Heart right ventricle (tissue), 16 donors: Measurements from ENCODE around the gene TMEM51. TPM values are rescaled to one million over a fixed set of nuclear protein-coding genes. Genes with fewer than 3 reads are reported as not detected.

Source experiments
- ATAC-seq, 8 donors: fragments of 200-7000 bp; cut with Tn5 transposase; one replicate each; pipeline ENCODE4 v1.9.1; 2020; ENCODE audit warnings: mild to moderate bottlenecking in 8 of 8, moderate library complexity in 8 of 8, moderate number of reproducible peaks in 1 of 8
- DNase-seq, 2 donors: peaks; one replicate each; pipeline ENCODE4 v3.0.0-alpha.2; 2020
- H3K27ac ChIP-seq, 10 donors: fragments of 200-600 bp; sonication (generic) in 2 of 10; one replicate each; pipeline versions ENCODE4 v1.5.0 to v1.8.0; 2020 to 2022; ENCODE audit warnings: mild to moderate bottlenecking in 3 of 10
- H3K27me3 ChIP-seq, 7 donors: fragments of 200-600 bp; one replicate each; pipeline ENCODE4 v1.8.0; 2021 to 2022; ENCODE audit warnings: mild to moderate bottlenecking in 2 of 7
- H3K36me3 ChIP-seq, 9 donors: fragments of 200-600 bp; sonication (generic) in 1 of 9; one replicate each; pipeline versions ENCODE4 v1.5.0 to v1.8.0; 2020 to 2022; ENCODE audit warnings: mild to moderate bottlenecking in 2 of 9
- H3K4me1 ChIP-seq, 9 donors: fragments of 200-600 bp; sonication (generic) in 1 of 9; one replicate each; pipeline versions ENCODE4 v1.5.0 to v1.8.0; 2020 to 2022; ENCODE audit warnings: mild to moderate bottlenecking in 4 of 9
- H3K4me3 ChIP-seq, 10 donors: fragments of 200-600 bp; sonication (generic) in 2 of 10; one replicate each; pipeline versions ENCODE4 v1.5.0 to v1.8.0; 2020 to 2022; ENCODE audit warnings: mild to moderate bottlenecking in 7 of 10, moderate library complexity in 2 of 10
- H3K9me3 ChIP-seq, 11 donors: fragments of 200-600 bp in 10 of 11; sonication (generic) in 2 of 11; one replicate each; pipeline versions ENCODE4 v1.5.0 to v1.8.0; 2013 to 2022; ENCODE audit warnings: mild to moderate bottlenecking in 2 of 11, control low read depth in 1 of 11, moderate library complexity in 1 of 11
- WGBS, 2 donors: extraction: QIAGEN DNeasy Blood & Tissue Kit; methylation state at CpG; one replicate each; pipeline ENCODE4 v1.1.7; 2013; ENCODE audit warnings: inconsistent platforms in 1 of 2; 5-methylcytosine and 5-hydroxymethylcytosine counted together
- intact Hi-C, 10 donors: fragments of 100-400 bp; cut with DNase I; formaldehyde crosslinking; loops; one replicate each; pipeline versions ENCODE4 v1.11.1 to v1.14.2; 2022
- polyA plus RNA-seq, 2 donors: library from polyadenylated mRNA; stranded (reverse); fragments of 200-250 nt; gene quantifications; one replicate each; pipeline ENCODE4 v1.2.3, GENCODE V29; 2013
- total RNA-seq, 10 donors: library from RNA; stranded (reverse); fragmentation: NEBNext Ultra II Directional in 3 of 10; extraction: Animal tissue kit (Norgen Biotek cat#: 25700) in 3 of 10; gene quantifications; one replicate each; pipeline versions ENCODE4 v1.2.1 to v1.2.4, GENCODE V29; 2021 to 2023
- TF ChIP-seq, protein P1 (sequence below), 9 donors: fragments of 200-600 bp; sonication (generic) in 2 of 9; IDR thresholded peaks; one replicate each; pipeline versions ENCODE4 v1.5.0 to v1.8.0; 2021 to 2022; ENCODE audit warnings: antibody characterized with exemption in 9 of 9, mild to moderate bottlenecking in 5 of 9, moderate library complexity in 1 of 9
- donor health status: Arrhythmogenic right ventricular cardiomyopathy.
- donor health status: ischemic (EF 13 %, LVEDD 7.1; RV severe dilation, severe dysfunction).
- donor health status: healthy with polysubstance abuse.
- donor health status: DM: no; HTN: yes; CAD: no.
- donor health status: DM: no; HTN: no; CAD: no.
- donor health status: ischemic (EF 25% LVEDD 6.9; RV normal size, moderate dysfunction).
- donor health status: ischemic (EF 25% LVEDD 5.7; RV mildly dilated, moderate dysfunction).
- donor health status: healthy.
- donor health status: DM: yes; HTN: yes; CAD: no.
- donor health status: Ischemic cardiomyopathy.
- donor health status: ischemic (EF 35%, LVEDD 5.7; RV mildly dilated, moderate dysfunction).
- donor health status: nonischemic (EF 11% LVEDD 7.7; RV severe dilation, severe dysfunction).
- donor health status: DM: yes; HTN: yes; CAD: no.
- donor health status: PGD.
- donor health status: ischemic (EF 29% LVEDD 5.4; RV normal size, mild dysfunction).
- donor health status: nonischemic (EF 23%, LVEDD 6.1; RV moderate dilation, normal function).

Gene TMEM51
- total and polyA plus RNA-seq, 12 donors: 2.0 to 9.5 (median 3.2) TPM

DNA sequence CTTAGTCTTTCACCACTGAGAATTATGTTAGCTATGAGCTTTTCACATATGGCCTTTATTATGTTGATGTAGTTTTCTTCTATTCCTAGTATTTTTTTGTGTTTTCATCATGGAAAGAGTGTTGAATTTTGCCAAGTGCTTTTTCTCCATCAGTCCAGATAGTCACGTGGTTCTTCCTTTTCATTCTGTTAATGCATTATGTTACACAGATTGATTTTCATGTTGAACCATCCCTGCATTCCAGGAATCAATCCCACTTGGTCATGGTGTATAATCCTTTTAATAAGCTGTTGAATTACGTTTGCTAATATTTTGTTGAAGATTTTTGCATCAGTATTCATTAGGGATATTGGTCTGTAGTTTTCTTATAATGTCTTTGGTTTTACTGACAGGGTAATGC, 111.2 kb downstream of the TMEM51 start:
- Histone ChIP-seq H3K36me3 (no peaks in the 10 kb centered on the region), H3K27ac (no peak overlapping the region), H3K9me3 (peaks cover 0 to 10% (median 0%) of the 10 kb centered on the region in 11 donors), H3K27me3 (peaks cover 0 to 9% (median 0%) of the 10 kb centered on the region in 7 donors), H3K4me3 (no peak overlapping the region), H3K4me1 (peaks cover 0 to 48% (median 17%) of the 10 kb centered on the region in 9 donors)
- intact Hi-C loops: no loop called here
- ATAC-seq (no peak), DNase-seq (no peak)
- TF ChIP-seq, protein P1, sequence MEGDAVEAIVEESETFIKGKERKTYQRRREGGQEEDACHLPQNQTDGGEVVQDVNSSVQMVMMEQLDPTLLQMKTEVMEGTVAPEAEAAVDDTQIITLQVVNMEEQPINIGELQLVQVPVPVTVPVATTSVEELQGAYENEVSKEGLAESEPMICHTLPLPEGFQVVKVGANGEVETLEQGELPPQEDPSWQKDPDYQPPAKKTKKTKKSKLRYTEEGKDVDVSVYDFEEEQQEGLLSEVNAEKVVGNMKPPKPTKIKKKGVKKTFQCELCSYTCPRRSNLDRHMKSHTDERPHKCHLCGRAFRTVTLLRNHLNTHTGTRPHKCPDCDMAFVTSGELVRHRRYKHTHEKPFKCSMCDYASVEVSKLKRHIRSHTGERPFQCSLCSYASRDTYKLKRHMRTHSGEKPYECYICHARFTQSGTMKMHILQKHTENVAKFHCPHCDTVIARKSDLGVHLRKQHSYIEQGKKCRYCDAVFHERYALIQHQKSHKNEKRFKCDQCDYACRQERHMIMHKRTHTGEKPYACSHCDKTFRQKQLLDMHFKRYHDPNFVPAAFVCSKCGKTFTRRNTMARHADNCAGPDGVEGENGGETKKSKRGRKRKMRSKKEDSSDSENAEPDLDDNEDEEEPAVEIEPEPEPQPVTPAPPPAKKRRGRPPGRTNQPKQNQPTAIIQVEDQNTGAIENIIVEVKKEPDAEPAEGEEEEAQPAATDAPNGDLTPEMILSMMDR (IDR thresholded peaks at IDR 0.05): no peak
- 83 to 84% methylated on average over 2 of the region's 2 CpGs for WGBS, 2 donors

Other genes starting within 250 kb of the TMEM51 start
- gene FHAD1, start 93.5 kb downstream of the TMEM51 start, total RNA-seq: 1 to 10 TPM in 1 of 10 donors, under 1 TPM in 4, not detected in 5; 0.12 to 1.0 (median 0.30) TPM
- gene FHAD1, start 93.5 kb downstream of the TMEM51 start, polyA plus RNA-seq: under 1 TPM; 0.06 to 0.07 TPM